ENCODE measurements around the gene CCBE1. TPM values are rescaled to one million over a fixed set of nuclear protein-coding genes. Genes with fewer than 3 reads are reported as not detected.

Gene CCBE1
- polyA plus RNA-seq, 2 of the 4 experiments (the other 2 are of a cell fraction) = 3.0 to 9.9 TPM

DNA sequence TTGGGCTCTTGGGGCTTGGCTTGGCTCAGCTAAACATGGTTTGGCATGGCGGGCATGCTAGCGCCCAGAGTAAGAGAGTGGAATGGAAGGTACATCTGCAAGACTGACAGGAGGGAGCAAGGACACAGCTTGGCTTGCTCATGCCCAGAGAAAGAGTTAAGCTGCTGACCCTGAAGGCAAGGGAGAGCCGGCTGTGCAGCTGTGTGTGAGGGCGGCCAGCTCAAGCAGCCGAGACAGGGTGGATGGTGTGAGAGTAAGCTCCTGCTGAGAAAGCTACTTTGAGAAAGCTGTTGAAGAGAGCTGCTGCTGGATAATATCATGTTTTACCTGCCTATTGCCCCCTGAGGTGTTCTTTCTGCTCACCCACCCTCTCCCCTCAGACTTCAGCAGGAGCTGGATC is 135.6 kb downstream of the CCBE1 start:
- no peak for ATAC-seq
- FAIRE-seq = no peak

DNA sequence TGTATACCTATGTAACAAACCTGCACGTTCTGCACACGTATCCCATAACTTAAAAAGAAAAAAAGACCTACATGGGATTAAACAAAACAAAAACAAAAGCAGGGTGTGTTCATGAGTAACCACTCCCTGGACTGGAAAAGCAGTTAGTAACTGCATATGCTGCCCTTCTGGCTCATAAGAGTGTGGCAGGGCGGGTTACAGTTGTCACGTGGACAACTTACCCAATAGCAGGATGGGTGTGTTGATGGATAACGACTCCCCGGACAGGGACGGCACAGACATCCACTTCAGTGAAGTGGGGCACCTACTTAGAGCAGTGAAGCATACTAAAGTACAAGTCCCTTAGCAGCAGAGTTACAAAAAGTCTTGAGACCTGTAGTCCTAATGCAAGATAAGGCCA is 136.7 kb downstream of the CCBE1 start:
- CTCF ChIA-PET = no interaction called here
- DNase-seq (ENCODE audit: low read depth in 1 of 2, low spot score in 1 of 2) = no peak

More for the DNA sequence above, 135.6 kb downstream of the CCBE1 start:
- H3K27ac ChIP-seq = no peak overlapping the region
- no peak overlapping the region for H3K4me3 ChIP-seq
- H3K9me3 ChIP-seq = no peaks in the 10 kb centered on the region
- TF ChIP-seq ZNF302 (CRISPR knock-in tag; IDR thresholded peaks at IDR 0.05) = no peak
- TF ChIP-seq NR3C1 (IDR thresholded peaks at IDR 0.05) = no peak
- TF ChIP-seq, protein P1, sequence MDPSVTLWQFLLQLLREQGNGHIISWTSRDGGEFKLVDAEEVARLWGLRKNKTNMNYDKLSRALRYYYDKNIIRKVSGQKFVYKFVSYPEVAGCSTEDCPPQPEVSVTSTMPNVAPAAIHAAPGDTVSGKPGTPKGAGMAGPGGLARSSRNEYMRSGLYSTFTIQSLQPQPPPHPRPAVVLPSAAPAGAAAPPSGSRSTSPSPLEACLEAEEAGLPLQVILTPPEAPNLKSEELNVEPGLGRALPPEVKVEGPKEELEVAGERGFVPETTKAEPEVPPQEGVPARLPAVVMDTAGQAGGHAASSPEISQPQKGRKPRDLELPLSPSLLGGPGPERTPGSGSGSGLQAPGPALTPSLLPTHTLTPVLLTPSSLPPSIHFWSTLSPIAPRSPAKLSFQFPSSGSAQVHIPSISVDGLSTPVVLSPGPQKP (IDR thresholded peaks at IDR 0.05; ENCODE audit: low read depth, low read length) = no peak
- H3K4me1 ChIP-seq = no peaks in the 10 kb centered on the region
- no peak for DNase-seq (ENCODE audit: low read depth in 1 of 2, low spot score in 1 of 2)
- ChIA-PET POLR2A (no interaction called here), CTCF (interaction anchor here (0.5 kb wide), 1 partner anchor 28 kb away, joined by 3 read pairs; no protein-coding TSS in a partner anchor)
- WGBS (ENCODE audit: missing lambda C conversion rate) = 76% methylated on average over 5 of the region's 5 CpGs
- no peak overlapping the region for H3K4me2 ChIP-seq

DNA sequence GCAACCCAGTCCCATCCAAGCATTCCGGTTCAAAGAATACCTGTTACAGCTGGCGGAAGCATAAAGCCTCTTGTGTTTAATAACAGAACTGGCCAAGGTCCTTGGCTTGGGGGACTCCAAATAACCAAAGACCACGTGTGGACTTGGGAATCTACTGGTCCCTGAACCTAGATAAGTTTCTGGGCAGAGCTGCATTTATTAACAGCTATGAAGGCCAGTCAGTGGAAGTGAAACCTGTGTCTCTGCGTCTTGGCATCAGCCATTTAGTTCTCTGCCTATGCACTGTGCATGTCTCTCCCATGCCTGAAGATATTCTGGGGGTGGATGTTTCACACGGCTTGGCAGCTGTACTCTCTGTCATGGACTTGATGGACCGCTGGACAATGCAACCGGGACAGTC is 137.7 kb downstream of the CCBE1 start:
- Histone ChIP-seq H3K4me2 (no peak overlapping the region), H3K4me3 (no peak overlapping the region), H3K4me1 (no peaks in the 10 kb centered on the region), H3K9me3 (no peaks in the 10 kb centered on the region), H3K27ac (no peak overlapping the region)
- FAIRE-seq = no peak
- POLR2A ChIA-PET = no interaction called here
- CTCF ChIA-PET = interaction anchor here (1.1 kb wide), 1 partner anchor 99 kb away, joined by 3 read pairs; no protein-coding TSS in a partner anchor
- no peak for ATAC-seq
- no peak for DNase-seq (ENCODE audit: low read depth in 1 of 2, low spot score in 1 of 2)
- 66% methylated on average over 7 of the region's 7 CpGs for WGBS (ENCODE audit: missing lambda C conversion rate)
- TF ChIP-seq ZNF302 (CRISPR knock-in tag; IDR thresholded peaks at IDR 0.05) (no peak), RCOR1 (IDR thresholded peaks at IDR 0.05; ENCODE audit: low read depth, low read length) (no peak), KDM5A (IDR thresholded peaks at IDR 0.05) (no peak), RAD21 (conservative IDR thresholded peaks at IDR 0.05 in 1 of 2, IDR thresholded peaks at IDR 0.05 in 1 of 2) (no peak), EP300 (IDR thresholded peaks at IDR 0.05) (no peak), POLR2AphosphoS2 (conservative IDR thresholded peaks at IDR 0.05; ENCODE audit: low read length) (no peak), ZSCAN20 (CRISPR knock-in tag; IDR thresholded peaks at IDR 0.05) (no peak), CHD2 (IDR thresholded peaks at IDR 0.05; ENCODE audit: low read length, partially characterized antibody) (no peak), ZFP36 (IDR thresholded peaks at IDR 0.05; ENCODE audit: borderline replicate concordance, partially characterized antibody) (no peak)
- TF ChIP-seq, protein P2, sequence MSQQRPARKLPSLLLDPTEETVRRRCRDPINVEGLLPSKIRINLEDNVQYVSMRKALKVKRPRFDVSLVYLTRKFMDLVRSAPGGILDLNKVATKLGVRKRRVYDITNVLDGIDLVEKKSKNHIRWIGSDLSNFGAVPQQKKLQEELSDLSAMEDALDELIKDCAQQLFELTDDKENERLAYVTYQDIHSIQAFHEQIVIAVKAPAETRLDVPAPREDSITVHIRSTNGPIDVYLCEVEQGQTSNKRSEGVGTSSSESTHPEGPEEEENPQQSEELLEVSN (IDR thresholded peaks at IDR 0.05; ENCODE audit: borderline replicate concordance, low read depth) = no peak
- TF ChIP-seq, protein P3, sequence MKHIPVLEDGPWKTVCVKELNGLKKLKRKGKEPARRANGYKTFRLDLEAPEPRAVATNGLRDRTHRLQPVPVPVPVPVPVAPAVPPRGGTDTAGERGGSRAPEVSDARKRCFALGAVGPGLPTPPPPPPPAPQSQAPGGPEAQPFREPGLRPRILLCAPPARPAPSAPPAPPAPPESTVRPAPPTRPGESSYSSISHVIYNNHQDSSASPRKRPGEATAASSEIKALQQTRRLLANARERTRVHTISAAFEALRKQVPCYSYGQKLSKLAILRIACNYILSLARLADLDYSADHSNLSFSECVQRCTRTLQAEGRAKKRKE (CRISPR knock-in tag; IDR thresholded peaks at IDR 0.05; ENCODE audit: low read depth) = no peak

More for the DNA sequence above, 136.7 kb downstream of the CCBE1 start:
- Histone ChIP-seq H3K27ac (no peak overlapping the region), H3K4me1 (no peaks in the 10 kb centered on the region), H3K9me3 (no peaks in the 10 kb centered on the region), H3K4me2 (no peak overlapping the region), H3K4me3 (no peak overlapping the region)
- ATAC-seq = no peak
- no peak for FAIRE-seq
- WGBS (ENCODE audit: missing lambda C conversion rate) = 56% methylated on average over 7 of the region's 7 CpGs
- TF ChIP-seq TP53 (CRISPR knock-in tag; IDR thresholded peaks at IDR 0.05) (no peak), RNF2 (IDR thresholded peaks at IDR 0.05; ENCODE audit: borderline replicate concordance, low read depth) (no peak), CEBPB (IDR thresholded peaks at IDR 0.05) (no peak), JUNB (IDR thresholded peaks at IDR 0.05) (no peak)
- TF ChIP-seq, protein P4, sequence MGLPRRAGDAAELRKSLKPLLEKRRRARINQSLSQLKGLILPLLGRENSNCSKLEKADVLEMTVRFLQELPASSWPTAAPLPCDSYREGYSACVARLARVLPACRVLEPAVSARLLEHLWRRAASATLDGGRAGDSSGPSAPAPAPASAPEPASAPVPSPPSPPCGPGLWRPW (IDR thresholded peaks at IDR 0.05) = no peak
- POLR2A ChIA-PET = no interaction called here
